GM23248 (cell line): ENCODE results near the gene GPR68. TPM values are rescaled to one million over a fixed set of nuclear protein-coding genes. Genes with fewer than 3 reads are reported as not detected.

Experiments
- DNase-seq: peaks from one replicate; pipeline ENCODE4 v3.0.0-alpha.2; 2015
- H2AFZ ChIP-seq: fragments of 200-600 bp; sonication (generic); 2 replicates; pipeline ENCODE4 v1.6.1; 2016; ENCODE audit warnings: antibody characterized with exemption
- H3F3A ChIP-seq: fragments of 200-600 bp; sonication (generic); 2 replicates; pipeline ENCODE4 v1.6.1; 2016; ENCODE audit warnings: mild to moderate bottlenecking, antibody characterized with exemption, mixed run types; ENCODE audit not compliant: insufficient read depth
- H3K27ac ChIP-seq: fragments of 200-600 bp; sonication (generic); 2 replicates; pipeline ENCODE4 v1.5.1; 2016; ENCODE audit warnings: mild to moderate bottlenecking
- H3K27me3 ChIP-seq: fragments of 200-600 bp; sonication (generic); replicated peaks from 2 replicates; pipeline ENCODE4 v1.6.1; 2016; ENCODE audit warnings: mild to moderate bottlenecking; ENCODE audit not compliant: insufficient read depth
- H3K36me3 ChIP-seq: fragments of 200-600 bp; sonication (generic); 2 replicates; pipeline ENCODE4 v1.6.1; 2016; ENCODE audit warnings: low read depth, mild to moderate bottlenecking
- H3K4me1 ChIP-seq: fragments of 200-600 bp; sonication (generic); 2 replicates; pipeline ENCODE4 v1.6.1; 2016; ENCODE audit warnings: mild to moderate bottlenecking; ENCODE audit not compliant: insufficient read depth
- H3K4me2 ChIP-seq: fragments of 200-600 bp; sonication (generic); one replicate; pipeline ENCODE4 v1.6.1; 2016; ENCODE audit warnings: mild to moderate bottlenecking; ENCODE audit not compliant: unreplicated experiment
- H3K4me3 ChIP-seq: fragments of 200-600 bp; sonication (generic); 2 replicates; pipeline ENCODE4 v1.5.1; 2016; ENCODE audit warnings: mild to moderate bottlenecking
- H3K79me2 ChIP-seq: fragments of 200-600 bp; sonication (generic); 2 replicates; pipeline ENCODE4 v1.6.1; 2016; ENCODE audit warnings: mild to moderate bottlenecking; ENCODE audit not compliant: insufficient read depth
- H3K9ac ChIP-seq: fragments of 200-600 bp; sonication (generic); 2 replicates; pipeline ENCODE4 v1.6.1; 2016; ENCODE audit warnings: mild to moderate bottlenecking
- H3K9me2 ChIP-seq: fragments of 200-600 bp; sonication (generic); 2 replicates; pipeline ENCODE4 v1.6.1; 2016; ENCODE audit warnings: mixed run types, mild to moderate bottlenecking, moderate library complexity; ENCODE audit not compliant: insufficient read depth
- H3K9me3 ChIP-seq: fragments of 200-600 bp; sonication (generic); one replicate; pipeline ENCODE4 v1.6.1; 2017; ENCODE audit warnings: low read depth
- H4K20me1 ChIP-seq: fragments of 200-600 bp; sonication (generic); 2 replicates; pipeline ENCODE4 v1.6.0; 2016; ENCODE audit not compliant: insufficient read depth
- EZH2 ChIP-seq: fragments of 200-600 bp; sonication (generic); IDR thresholded peaks from 2 replicates; pipeline ENCODE4 v1.6.1; 2018; ENCODE audit warnings: antibody characterized with exemption, mild to moderate bottlenecking; ENCODE audit not compliant: insufficient read depth, poor library complexity, severe bottlenecking
- EZH2phosphoT487 ChIP-seq: fragments of 200-600 bp; sonication (generic); IDR thresholded peaks from 2 replicates; pipeline ENCODE4 v1.6.1; 2018; ENCODE audit warnings: antibody characterized with exemption, moderate library complexity, mild to moderate bottlenecking, low read depth; ENCODE audit not compliant: insufficient read depth
- WGBS, 2 experiments: methylation state at CpG; one replicate each; pipeline ENCODE4 v1.1.6; 2015 to 2017; ENCODE audit warnings: low lambda C conversion rate in 2 of 2, low coverage in 1 of 2; ENCODE audit errors: missing lambda C conversion rate in 2 of 2; 5-methylcytosine and 5-hydroxymethylcytosine counted together
- in situ Hi-C: fragments of 300-500 bp; cut with MboI; formaldehyde crosslinking; loops from 2 replicates; pipeline ENCODE4 v1.15.0; 2020
- polyA plus RNA-seq: library from polyadenylated mRNA; unstranded; fragments of >200 nt; fragmentation: Nextera tagmentation; extraction: Ambion mirVana; gene quantifications from 2 replicates; pipeline ENCODE4 v1.2.1, GENCODE V29; 2016
- total RNA-seq: library from RNA; depleted of rRNA; stranded (reverse); fragments of >200 nt; shearing (Covaris generic); gene quantifications from 2 replicates; pipeline ENCODE4 v1.2.3, GENCODE V29; 2014

Gene GPR68
- total and polyA plus RNA-seq, 2 experiments from 2014 or later = 5.1 to 8.6 TPM

- peaks cover 20% of the 10 kb centered on the region for H3F3A ChIP-seq
- no peak overlapping the region for H3K4me2 ChIP-seq
- H3K27ac ChIP-seq = no peak overlapping the region
- DNase-seq = peak; percentile 78
- H3K79me2 ChIP-seq = no peaks in the 10 kb centered on the region
- no peak overlapping the region for H3K9ac ChIP-seq
- no peak overlapping the region for H3K4me3 ChIP-seq
- no peaks in the 10 kb centered on the region; the same call in 1 of the 2 replicates for H3K27me3 ChIP-seq
- WGBS, 2 experiments = 17 to 19% methylated on average over 7 of the region's 7 CpGs
- no peak overlapping the region for H2AFZ ChIP-seq
- TF ChIP-seq EZH2 = no peak
- peaks cover 24% of the 10 kb centered on the region for H3K4me1 ChIP-seq
- no peaks in the 10 kb centered on the region for H3K36me3 ChIP-seq
- in situ Hi-C loops = loop anchor here (5.0 kb wide), 1 partner anchor 389 kb away; no protein-coding TSS in a partner anchor
- no peaks in the 10 kb centered on the region for H3K9me2 ChIP-seq
- no peaks in the 10 kb centered on the region for H3K9me3 ChIP-seq
- H4K20me1 ChIP-seq = no peaks in the 10 kb centered on the region
Observed at GRCh38 chr14:91286530-91286937, 42.0 kb upstream of the GPR68 start.

- peak; percentile 44 for DNase-seq
- H3K27ac ChIP-seq = peak overlapping the region; percentile 60
- H3K4me3 ChIP-seq = no peak overlapping the region
- 37 to 44% methylated on average over 14 of the region's 14 CpGs for WGBS, 2 experiments
- H3K9me3 ChIP-seq = no peaks in the 10 kb centered on the region
- H3K27me3 ChIP-seq = no peaks in the 10 kb centered on the region
- H3K4me1 ChIP-seq = peaks cover 24% of the 10 kb centered on the region
- 0 out of 2 replicates have a peak overlapping the region, but pooled peaks have one; percentile 47 for H3K9ac ChIP-seq
- no peaks in the 10 kb centered on the region for H4K20me1 ChIP-seq
- TF ChIP-seq EZH2phosphoT487 (no peak), EZH2 (no peak)
- peaks cover 20% of the 10 kb centered on the region for H3F3A ChIP-seq
- H3K36me3 ChIP-seq = no peaks in the 10 kb centered on the region
- in situ Hi-C loops = loop anchor here (5.0 kb wide), 2 partner anchors 108 to 388 kb away; no protein-coding TSS in a partner anchor
- peak overlapping the region; percentile 47 for H3K4me2 ChIP-seq
- H3K79me2 ChIP-seq = no peaks in the 10 kb centered on the region
- no peaks in the 10 kb centered on the region for H3K9me2 ChIP-seq
- peak overlapping the region; percentile 65 for H2AFZ ChIP-seq
Observed at GRCh38 chr14:91284791-91285548, 40.5 kb upstream of the GPR68 start.

- Histone ChIP-seq H3K36me3 (no peaks in the 10 kb centered on the region), H3K9ac (peak overlapping the region; percentile 47), H3F3A (peaks cover 20% of the 10 kb centered on the region), H2AFZ (peak overlapping the region; percentile 65), H3K4me1 (peaks cover 24% of the 10 kb centered on the region), H3K9me3 (no peaks in the 10 kb centered on the region), H3K4me3 (peak overlapping the region; percentile 47), H3K27ac (peak overlapping the region; percentile 60), H3K27me3 (no peaks in the 10 kb centered on the region), H3K79me2 (no peaks in the 10 kb centered on the region), H3K4me2 (peak overlapping the region; percentile 47), H3K9me2 (no peaks in the 10 kb centered on the region), H4K20me1 (no peaks in the 10 kb centered on the region)
- DNase-seq = peak; percentile 94
- 7% methylated on average over 13 of the region's 13 CpGs for WGBS, 2 experiments
- in situ Hi-C loops = loop anchor here (5.0 kb wide), 1 partner anchor 107 kb away; no protein-coding TSS in a partner anchor
- TF ChIP-seq EZH2 (no peak), EZH2phosphoT487 (no peak)
Observed at GRCh38 chr14:91284146-91284790, 39.8 kb upstream of the GPR68 start.

GRCh38 chr14:91283666-91284065, 39.2 kb upstream of the GPR68 start:
- in situ Hi-C loops = loop anchor here (5.0 kb wide), 1 partner anchor 106 kb away; no protein-coding TSS in a partner anchor
- H3K27me3 ChIP-seq = no peaks in the 10 kb centered on the region
- H3K27ac ChIP-seq = peak overlapping the region; percentile 60
- no peaks in the 10 kb centered on the region for H3K79me2 ChIP-seq
- peak overlapping the region; percentile 65 for H2AFZ ChIP-seq
- H3K36me3 ChIP-seq = no peaks in the 10 kb centered on the region
- TF ChIP-seq EZH2 = no peak
- no peak for TF ChIP-seq EZH2phosphoT487
- no peaks in the 10 kb centered on the region for H3K9me2 ChIP-seq
- peak overlapping the region; percentile 47 for H3K4me2 ChIP-seq
- H3K4me1 ChIP-seq = peaks cover 24% of the 10 kb centered on the region
- 63 to 73% methylated on average over 4 of the region's 4 CpGs for WGBS, 2 experiments
- no peaks in the 10 kb centered on the region for H3K9me3 ChIP-seq
- H3F3A ChIP-seq = peaks cover 20% of the 10 kb centered on the region
- peak; percentile 40 for DNase-seq
- H3K9ac ChIP-seq = peak overlapping the region; percentile 12
- H4K20me1 ChIP-seq = no peaks in the 10 kb centered on the region
- no peak overlapping the region for H3K4me3 ChIP-seq
